Mucosa of stomach (tissue), 1 donor: Measurements from ENCODE around the gene SLC39A5.
"Not testable (repeated sequence)": the region's sequence is repeated elsewhere in the genome, so short reads cannot be mapped to it uniquely, and the experiment has no call there.

ENCODE experiments used
- H3K27me3 ChIP-seq: one replicate; pipeline ENCODE4 v1.7.0; 2013; ENCODE audit warnings: mild to moderate bottlenecking, low read length; ENCODE audit not compliant: control insufficient read depth, insufficient read depth
- H3K36me3 ChIP-seq: one replicate; pipeline ENCODE4 v1.7.0; 2013; ENCODE audit warnings: low read length; ENCODE audit not compliant: control insufficient read depth, insufficient read depth
- H3K4me1 ChIP-seq: one replicate; pipeline ENCODE4 v1.7.0; 2013; ENCODE audit warnings: mild to moderate bottlenecking, low read length; ENCODE audit not compliant: control insufficient read depth, insufficient read depth
- H3K4me3 ChIP-seq: one replicate; pipeline ENCODE4 v1.7.0; 2013; ENCODE audit warnings: low read length
- H3K9ac ChIP-seq: one replicate; pipeline ENCODE4 v1.7.0; 2013; ENCODE audit warnings: mild to moderate bottlenecking, low read length, moderate library complexity
- H3K9me3 ChIP-seq: one replicate; pipeline ENCODE4 v1.7.0; 2013; ENCODE audit warnings: mild to moderate bottlenecking, low read length, moderate library complexity; ENCODE audit not compliant: control insufficient read depth
- donor health status: Pancreatic carcinoma.

SLC39A5 gene, protein sequence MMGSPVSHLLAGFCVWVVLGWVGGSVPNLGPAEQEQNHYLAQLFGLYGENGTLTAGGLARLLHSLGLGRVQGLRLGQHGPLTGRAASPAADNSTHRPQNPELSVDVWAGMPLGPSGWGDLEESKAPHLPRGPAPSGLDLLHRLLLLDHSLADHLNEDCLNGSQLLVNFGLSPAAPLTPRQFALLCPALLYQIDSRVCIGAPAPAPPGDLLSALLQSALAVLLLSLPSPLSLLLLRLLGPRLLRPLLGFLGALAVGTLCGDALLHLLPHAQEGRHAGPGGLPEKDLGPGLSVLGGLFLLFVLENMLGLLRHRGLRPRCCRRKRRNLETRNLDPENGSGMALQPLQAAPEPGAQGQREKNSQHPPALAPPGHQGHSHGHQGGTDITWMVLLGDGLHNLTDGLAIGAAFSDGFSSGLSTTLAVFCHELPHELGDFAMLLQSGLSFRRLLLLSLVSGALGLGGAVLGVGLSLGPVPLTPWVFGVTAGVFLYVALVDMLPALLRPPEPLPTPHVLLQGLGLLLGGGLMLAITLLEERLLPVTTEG

DNA sequence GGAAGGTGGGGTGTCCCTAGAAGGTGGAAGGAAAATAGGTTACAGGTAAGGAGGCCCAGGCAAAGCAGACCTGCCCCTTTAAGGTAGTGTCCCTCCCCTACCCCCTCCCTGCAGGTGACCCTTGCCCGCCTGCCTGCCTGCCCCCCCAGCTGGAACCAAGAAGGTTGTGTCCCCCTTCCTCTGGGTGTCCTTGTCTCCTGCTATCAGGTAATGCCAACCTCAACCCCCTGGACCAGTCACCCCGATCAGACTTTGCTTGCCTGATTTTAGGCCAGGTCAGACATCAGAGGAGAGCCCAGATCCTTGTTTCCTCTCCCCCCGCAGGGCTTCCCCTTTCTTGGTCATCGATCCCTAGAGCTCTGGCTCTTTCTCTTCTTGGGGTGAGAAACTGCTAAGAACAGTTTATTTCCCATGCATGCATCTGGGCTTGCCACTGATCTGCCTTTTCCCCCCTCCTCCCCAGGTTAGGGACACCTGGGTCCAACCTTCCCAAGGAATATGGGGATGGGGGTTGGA is at the start of gene SLC39A5:
Gene SLC39A5, plus strand, starts transcription at position 136 of the 516 bp plus-strand sequence. CDS start 1,224 bp downstream, outside the sequence.
- H3K36me3 ChIP-seq = no peaks in the 10 kb centered on the region
- no peak within 1 kb of the TSS for H3K4me3 ChIP-seq
- H3K9ac ChIP-seq = peak within 1 kb of the TSS; percentile 6
- no peaks in the 10 kb centered on the region for H3K27me3 ChIP-seq
- no peaks in the 10 kb centered on the region for H3K9me3 ChIP-seq
- peaks cover 25% of the 10 kb centered on the region for H3K4me1 ChIP-seq

DNA sequence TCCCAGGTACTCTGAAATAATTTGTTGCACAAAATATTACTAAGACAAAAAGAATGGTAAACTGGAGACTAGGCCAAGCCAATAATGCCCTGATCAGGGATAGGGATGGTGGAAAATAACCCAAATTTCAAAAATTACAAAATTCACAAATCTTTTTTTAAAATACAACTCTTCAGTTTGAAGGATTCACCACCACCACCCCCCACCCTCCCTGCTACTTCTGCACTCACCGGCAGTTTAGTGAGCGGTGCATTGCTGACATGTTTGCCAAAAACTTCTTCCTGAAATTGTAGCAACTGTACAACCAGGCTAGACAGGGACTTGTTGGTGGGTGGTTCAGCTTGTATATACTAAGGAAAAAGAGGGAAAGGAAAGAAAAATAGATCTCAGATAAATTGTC is 42.9 kb upstream of the SLC39A5 start:
- Histone ChIP-seq H3K27me3 (no peaks in the 10 kb centered on the region), H3K4me3 (no peak overlapping the region), H3K9ac (no peak overlapping the region), H3K4me1 (peaks cover 24% of the 10 kb centered on the region), H3K9me3 (no peaks in the 10 kb centered on the region), H3K36me3 (no peaks in the 10 kb centered on the region)

DNA sequence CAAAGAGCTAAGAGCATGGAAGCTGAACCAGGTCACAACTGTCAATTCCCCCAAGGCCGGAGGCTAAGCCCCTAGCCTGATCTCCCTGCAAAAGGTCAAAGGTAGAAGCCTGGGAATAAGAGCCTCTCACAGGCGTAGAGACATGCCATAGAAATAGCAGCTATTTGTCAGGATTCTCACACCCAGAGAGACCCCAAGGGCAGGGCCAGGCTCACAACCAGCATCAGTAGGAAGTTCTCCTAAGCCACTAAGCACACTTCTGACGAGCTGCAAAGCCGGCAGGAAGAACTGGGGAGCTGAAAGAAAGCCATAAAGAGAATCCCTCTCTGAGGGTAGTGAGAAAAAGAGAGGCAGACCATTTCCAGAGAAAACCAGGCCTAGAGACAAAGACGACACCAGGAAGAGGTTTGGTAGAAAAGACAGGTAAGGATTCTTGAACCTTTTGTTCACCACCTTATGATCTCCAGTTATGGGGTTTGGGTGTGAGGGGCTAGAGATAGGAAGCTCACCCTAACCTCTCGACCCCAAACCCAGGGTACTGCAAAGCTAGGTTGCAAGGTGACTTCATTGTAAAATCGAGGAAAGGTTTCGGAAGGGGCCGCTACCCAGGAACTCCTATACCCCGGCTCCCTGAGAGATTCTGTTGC is 41.6 kb upstream of the SLC39A5 start:
- H3K4me3 ChIP-seq = peak overlapping the region; percentile 69
- H3K36me3 ChIP-seq = no peaks in the 10 kb centered on the region
- peak overlapping the region; percentile 80 for H3K9ac ChIP-seq
- no peaks in the 10 kb centered on the region for H3K9me3 ChIP-seq
- H3K27me3 ChIP-seq = no peaks in the 10 kb centered on the region
- H3K4me1 ChIP-seq = peaks cover 24% of the 10 kb centered on the region

DNA sequence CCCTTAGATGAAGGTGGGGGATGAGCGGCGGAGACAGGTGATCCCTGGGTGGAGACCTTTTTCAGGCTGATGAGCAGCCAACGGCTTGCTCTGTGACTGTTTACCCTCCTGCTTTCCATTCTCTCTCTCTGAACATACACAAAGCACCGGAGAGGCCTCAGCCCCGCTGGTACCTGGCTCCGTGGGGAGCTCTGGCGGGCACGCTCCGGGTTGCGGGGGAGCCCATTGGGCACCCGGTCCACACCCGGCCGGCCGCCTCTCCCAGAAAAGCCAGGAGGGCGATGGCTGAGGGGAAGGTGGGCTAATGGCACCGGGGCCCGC is 41.1 kb upstream of the SLC39A5 start:
- Histone ChIP-seq H3K4me1 (peaks cover 24% of the 10 kb centered on the region), H3K9ac (peak overlapping the region; percentile 80), H3K9me3 (no peaks in the 10 kb centered on the region), H3K27me3 (no peaks in the 10 kb centered on the region), H3K4me3 (peak overlapping the region; percentile 69), H3K36me3 (no peaks in the 10 kb centered on the region)

DNA sequence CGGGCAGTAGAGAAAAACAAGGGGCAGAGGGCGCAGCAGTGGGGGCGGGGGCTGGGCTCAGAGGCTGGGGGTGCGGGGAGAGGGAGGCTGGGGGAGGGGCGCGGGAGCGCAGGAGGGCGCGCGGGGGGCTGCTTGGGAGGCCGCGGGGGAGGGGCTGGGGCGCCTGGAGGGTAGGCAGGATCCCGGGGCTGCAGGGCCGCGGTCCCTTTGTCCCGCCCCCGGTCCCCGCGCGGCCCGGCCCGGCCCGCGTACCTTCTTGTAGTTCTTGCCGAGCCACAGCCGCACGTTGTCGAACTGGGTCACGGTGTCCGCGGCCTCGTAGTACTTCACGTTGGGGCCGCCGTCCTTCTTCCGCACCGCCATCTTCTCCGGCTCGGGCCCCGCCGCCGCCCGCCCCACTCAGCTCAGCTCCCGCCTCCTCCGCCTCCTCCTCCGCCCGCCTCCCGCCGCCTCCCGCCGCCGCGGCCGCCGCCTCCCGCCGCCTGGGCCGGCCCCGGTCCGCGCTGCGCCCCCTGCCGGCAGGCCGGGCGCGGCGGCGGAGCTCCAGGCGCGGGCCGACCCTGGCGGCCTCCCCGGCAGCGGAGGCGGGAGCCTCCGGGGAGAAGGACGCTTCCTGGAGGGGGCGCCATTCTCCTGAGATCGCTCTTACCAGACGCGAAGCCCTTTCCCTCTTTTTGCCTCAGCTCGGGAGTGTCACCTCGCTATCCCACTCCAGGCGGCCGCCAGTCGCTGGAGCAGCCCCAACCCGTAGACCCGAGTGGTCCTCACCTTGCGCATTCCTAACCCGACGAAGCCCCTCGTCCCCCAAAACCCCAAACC is 40.5 kb upstream of the SLC39A5 start, which contains the start of gene SMARCC2:
Gene SMARCC2, minus strand, starts transcription at position 385 of the 819 bp plus-strand sequence. Its CDS starts 22 bp downstream, at position 363.
- H3K9ac ChIP-seq = peak within 1 kb of the TSS; percentile 95
- H3K9me3 ChIP-seq = no peaks in the 10 kb centered on the region
- H3K36me3 ChIP-seq = no peaks in the 10 kb centered on the region
- H3K27me3 ChIP-seq = no peaks in the 10 kb centered on the region
- H3K4me1 ChIP-seq = peaks cover 24% of the 10 kb centered on the region
- peak within 1 kb of the TSS; percentile 98 for H3K4me3 ChIP-seq

DNA sequence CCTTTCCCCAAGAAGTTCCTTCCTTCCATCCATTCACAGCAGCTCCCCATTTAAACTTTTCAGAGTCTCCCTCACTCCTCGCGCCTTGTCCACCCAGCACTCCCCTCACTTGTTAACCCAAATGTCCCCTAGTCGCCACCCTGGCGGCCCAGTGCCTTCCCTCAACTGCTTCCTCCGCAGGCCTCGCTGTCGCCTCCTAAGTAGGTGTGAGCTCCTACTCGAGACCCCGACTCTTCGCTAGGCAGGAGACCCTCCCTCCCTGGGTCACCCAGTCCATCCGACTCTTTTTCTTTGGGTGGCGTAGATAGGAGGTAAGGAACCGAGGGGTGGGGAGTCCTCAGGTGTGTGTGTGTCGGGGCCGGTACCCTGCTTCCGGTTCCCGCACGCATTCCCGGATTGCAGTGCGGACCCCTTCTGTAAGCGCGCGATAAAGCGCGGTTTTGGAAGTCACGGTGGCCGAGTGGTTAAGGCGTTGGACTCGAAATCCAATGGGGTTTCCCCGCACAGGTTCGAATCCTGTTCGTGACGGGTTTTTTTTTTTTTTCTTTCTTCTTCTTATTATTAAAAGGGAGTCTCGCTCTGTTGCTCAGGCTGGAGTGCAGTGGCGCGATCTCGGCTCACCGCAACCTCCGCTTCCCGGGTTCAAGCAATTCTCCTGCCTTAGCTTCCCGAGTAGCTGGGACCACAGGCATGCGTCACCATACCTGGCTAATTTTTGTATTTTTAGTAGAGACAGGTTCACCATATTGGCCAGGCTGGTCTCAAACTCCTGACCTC is 39.7 kb upstream of the SLC39A5 start:
- H3K9me3 ChIP-seq = no peaks in the 10 kb centered on the region
- H3K9ac ChIP-seq = peak overlapping the region; percentile 95
- no peaks in the 10 kb centered on the region for H3K36me3 ChIP-seq
- peak overlapping the region; percentile 98 for H3K4me3 ChIP-seq
- H3K27me3 ChIP-seq = no peaks in the 10 kb centered on the region
- H3K4me1 ChIP-seq = peaks cover 24% of the 10 kb centered on the region

DNA sequence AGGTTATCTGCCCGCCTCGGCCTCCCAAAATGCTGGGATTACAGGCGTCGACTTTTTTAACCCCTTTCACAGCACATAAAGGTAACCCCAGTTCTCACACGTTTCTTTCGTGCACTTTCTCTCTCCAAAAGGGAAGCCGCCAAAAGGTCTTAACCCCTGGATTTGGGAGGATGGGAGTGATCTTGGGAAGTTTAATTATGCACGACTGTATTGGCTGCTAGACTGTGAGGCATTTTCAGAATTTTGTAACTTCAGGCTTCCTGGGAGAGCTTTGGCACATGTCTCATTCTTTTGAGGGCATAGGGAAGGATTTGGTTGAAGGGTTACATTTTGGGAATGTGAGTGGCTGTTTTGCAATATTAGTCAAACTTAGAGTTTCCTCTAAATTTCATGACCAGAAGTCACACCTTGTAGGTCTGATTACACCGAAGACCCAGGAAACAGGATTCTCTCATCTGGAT is 39.1 kb upstream of the SLC39A5 start:
- Histone ChIP-seq H3K9ac (peak overlapping the region; percentile 95), H3K36me3 (no peaks in the 10 kb centered on the region), H3K27me3 (no peaks in the 10 kb centered on the region), H3K9me3 (no peaks in the 10 kb centered on the region), H3K4me1 (peaks cover 24% of the 10 kb centered on the region), H3K4me3 (peak overlapping the region; percentile 98)

DNA sequence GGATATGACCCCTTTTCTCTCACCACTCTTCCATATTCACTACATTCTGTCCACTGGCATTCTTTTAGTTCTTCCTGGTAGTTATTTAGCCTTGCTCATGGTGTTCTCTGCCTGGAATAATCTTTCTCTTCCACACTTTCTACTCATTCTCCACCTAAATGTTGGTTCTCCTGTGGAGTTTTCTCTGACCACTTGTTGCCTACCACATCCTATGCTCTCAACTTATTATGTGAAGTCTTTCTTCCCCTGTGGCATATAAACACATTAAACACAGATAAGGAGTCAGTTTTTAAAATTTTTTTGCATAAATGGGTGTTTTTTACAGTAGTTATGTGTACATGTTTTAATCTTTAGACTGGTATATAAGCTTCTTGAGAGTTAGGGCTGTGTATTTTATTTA is 37.3 kb upstream of the SLC39A5 start:
- H3K4me1 ChIP-seq = peaks cover 22% of the 10 kb centered on the region
- H3K36me3 ChIP-seq = no peaks in the 10 kb centered on the region
- H3K9me3 ChIP-seq = no peaks in the 10 kb centered on the region
- no peaks in the 10 kb centered on the region for H3K27me3 ChIP-seq
- no peak overlapping the region for H3K4me3 ChIP-seq
- H3K9ac ChIP-seq = no peak overlapping the region

DNA sequence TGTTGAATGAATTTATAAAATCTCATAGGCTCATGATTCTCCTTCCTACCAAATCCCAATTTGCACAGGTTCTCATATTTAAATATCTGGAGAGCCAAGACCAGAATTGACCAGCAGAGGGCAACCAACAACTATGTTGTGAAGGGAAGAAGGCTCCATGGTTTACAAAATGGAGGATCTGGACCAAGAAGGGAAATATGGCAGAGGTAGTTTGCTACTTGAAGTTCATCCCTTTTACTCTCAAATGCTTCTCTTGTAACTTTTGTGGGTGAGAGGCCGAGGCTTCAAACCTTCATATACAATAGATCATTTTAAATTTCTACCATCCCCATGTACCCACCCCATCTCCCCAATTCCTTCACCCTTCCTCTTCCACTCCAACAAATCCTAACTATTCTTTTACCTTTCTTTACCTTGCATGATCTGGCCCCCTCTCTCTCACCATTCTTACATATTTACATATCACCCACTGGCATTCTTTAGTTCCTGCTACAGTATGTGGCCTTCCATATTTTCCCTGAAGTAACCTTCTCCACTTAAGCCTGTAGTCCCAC is 36.7 kb upstream of the SLC39A5 start:
- Histone ChIP-seq H3K9ac (no peak overlapping the region), H3K4me3 (no peak overlapping the region), H3K27me3 (no peaks in the 10 kb centered on the region), H3K36me3 (no peaks in the 10 kb centered on the region), H3K9me3 (no peaks in the 10 kb centered on the region), H3K4me1 (peaks cover 17% of the 10 kb centered on the region)

DNA sequence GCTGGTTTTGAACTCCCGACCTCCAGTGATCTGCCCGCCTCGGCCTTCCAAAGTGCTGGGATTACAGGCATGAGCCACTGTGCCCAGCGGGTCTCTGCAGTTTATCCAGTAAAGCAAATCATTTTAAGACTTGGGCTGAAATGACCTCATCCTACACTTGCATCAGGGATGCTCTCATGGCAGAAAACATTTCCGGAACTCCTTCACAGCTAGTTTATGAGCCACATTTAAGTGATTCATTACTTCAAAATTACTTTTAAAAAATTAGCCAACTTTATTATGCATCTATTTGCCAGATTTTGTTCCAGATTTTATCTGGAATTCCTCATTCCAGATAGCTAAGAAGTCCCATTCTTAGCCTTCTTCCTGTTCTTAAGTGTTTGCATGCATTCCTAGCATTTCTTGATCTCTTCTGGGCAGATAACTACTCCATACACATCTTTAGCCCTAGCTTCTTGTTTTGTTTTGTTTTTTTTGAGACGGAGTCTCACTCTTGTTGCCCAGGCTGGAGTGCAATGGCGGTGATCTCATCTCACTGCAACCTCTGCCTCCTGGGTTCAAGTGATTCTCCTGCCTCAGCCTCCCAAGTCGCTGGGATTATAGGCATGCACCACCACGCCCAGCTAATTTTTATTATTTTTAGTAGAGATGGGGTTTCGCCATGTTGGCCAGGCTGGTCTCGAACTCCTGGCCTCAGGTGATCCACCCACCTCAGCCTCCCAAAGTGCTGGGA is 32.9 kb upstream of the SLC39A5 start:
- H3K4me1 ChIP-seq, H3K27me3 ChIP-seq, H3K9me3 ChIP-seq, H3K9ac ChIP-seq, H3K4me3 ChIP-seq, H3K36me3 ChIP-seq: not testable (repeated sequence)
